ENCODE results near the gene DBNDD1.
"Not testable (repeated sequence)": the region's sequence is repeated elsewhere in the genome, so short reads cannot be mapped to it uniquely, and the experiment has no call there.

The DBNDD1 gene, protein sequence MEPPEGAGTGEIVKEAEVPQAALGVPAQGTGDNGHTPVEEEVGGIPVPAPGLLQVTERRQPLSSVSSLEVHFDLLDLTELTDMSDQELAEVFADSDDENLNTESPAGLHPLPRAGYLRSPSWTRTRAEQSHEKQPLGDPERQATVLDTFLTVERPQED
- 0.10 to 1.6 (median 0.30) reads per million in 9 experiments for total RNA-seq

DNA sequence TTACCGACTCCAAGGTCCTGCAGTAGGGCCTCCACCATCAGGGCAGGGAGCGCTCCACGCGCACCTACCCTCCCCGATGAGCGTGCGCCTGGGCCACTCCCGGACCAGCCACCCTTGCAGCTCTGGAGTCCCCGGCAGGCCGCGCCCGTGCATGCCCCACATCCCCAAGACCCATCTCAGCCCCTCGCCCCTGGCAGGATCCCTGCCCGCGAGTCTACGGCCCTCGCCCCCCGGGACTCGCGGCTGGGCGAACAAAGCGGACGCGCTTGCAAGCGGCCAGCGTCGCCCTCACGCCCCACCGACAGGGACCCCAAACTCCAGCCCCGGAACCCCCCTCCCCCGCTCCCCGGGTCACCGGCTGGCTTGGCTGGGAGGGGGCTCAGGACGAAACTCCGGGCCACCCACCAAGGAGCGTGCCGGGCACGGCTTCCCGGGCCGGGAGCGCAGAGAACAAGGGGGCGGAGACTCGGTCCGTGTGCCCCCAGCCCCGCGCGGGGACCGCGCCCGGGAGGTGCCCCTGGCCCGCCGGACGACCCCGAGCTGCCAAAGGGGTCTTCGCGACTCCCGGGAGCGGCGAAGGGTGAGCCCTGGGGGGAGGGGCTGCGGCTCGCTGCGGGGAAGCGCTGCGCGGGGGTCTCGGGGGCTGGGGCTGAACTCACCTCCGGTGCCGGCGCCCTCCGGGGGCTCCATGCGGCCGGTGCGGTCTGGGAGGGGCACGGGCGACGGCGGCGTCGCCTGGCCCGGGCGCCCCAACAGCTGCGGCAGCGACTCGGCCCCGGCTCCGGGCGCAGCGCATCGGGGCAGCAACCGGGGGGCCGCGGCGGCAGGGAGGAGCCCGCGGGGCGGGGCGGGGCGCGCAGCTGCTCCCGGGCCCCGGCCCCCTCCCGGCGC lies at the start of gene DBNDD1:
DBNDD1 (minus strand) TSS at position 805 of the 891 bp plus-strand sequence; CDS start at position 690, 115 bp downstream.
- ATAC-seq (replicated peaks) = no peak
- DNase-seq = no peak
- Mint-ChIP-seq H3K27ac (no peak within 1 kb of the TSS), H3K9me3 (no peaks in the 10 kb centered on the region), H3K36me3 (ENCODE audit: insufficient read depth) (no peaks in the 10 kb centered on the region), H3K27me3 (peaks cover 7 to 34% of the 10 kb centered on the region in 2 donors), H3K4me3 (peak within 1 kb of the TSS; percentile 78 to 80), H3K4me1 (ENCODE audit: low read depth in 2 of 2) (peaks cover 11 to 13% of the 10 kb centered on the region in 2 donors)

DNA sequence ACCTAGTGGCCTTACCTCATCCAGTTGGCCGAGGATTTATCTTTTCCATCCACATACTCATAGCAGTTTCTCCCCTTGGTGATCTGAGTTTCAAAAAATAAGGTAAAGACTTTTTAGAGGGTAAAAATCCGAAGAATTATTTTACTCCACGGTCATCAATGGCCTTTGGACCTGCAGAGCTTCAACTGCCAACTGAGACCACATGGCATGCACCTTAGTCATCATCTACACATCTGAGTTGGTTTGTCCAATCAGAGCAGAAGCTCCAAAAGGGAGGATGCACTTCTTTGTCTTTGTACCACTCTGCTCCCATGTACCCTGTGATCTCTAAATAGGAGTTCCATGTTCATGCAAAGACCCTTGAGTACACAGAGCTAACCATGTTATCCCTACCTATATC lies 42.2 kb upstream of the DBNDD1 start:
- Mint-ChIP-seq H3K27ac (no peak overlapping the region), H3K4me1 (ENCODE audit: low read depth in 2 of 2) (peaks cover 3 to 9% of the 10 kb centered on the region in 2 donors), H3K36me3 (ENCODE audit: insufficient read depth) (no peaks in the 10 kb centered on the region), H3K9me3 (no peaks in the 10 kb centered on the region), H3K27me3 (peaks cover 13 to 26% of the 10 kb centered on the region in 2 donors), H3K4me3 (no peak overlapping the region)
- DNase-seq (no peak), ATAC-seq (replicated peaks) (no peak)

DNA sequence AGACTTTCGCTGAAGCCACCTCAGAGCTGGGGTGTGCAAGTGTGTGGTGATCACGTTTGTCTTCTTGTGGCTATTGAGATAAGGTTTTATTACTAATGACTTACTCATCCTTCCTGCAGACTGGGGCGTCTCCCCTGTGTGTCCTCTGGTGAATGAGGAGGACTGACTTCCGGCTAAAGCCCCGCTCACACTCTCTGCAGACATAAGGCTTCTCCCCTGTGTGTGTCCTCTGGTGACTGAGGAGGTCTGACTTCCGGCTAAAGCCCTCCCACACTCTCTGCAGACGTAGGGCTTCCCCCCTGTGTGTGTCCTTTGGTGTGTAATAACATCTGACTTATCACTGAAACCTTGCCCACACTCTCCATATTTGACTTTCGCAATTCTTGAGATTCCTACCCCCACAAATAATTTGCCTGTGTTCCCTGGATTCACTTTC lies 38.5 kb upstream of the DBNDD1 start:
- Mint-ChIP-seq H3K9me3 (peaks cover 11 to 17% of the 10 kb centered on the region in 2 donors), H3K4me3 (no peak overlapping the region), H3K4me1 (ENCODE audit: low read depth in 2 of 2) (peaks cover 3 to 9% of the 10 kb centered on the region in 2 donors), H3K27me3 (peaks cover 0 to 6% of the 10 kb centered on the region in 2 donors), H3K27ac (peak overlapping the region in 1 of 2 donors; percentile 8), H3K36me3 (ENCODE audit: insufficient read depth) (no peaks in the 10 kb centered on the region)
- DNase-seq (peak in 2 of 3 experiments; percentile 14 to 17), ATAC-seq (replicated peaks) (peak; percentile 92)

DNA sequence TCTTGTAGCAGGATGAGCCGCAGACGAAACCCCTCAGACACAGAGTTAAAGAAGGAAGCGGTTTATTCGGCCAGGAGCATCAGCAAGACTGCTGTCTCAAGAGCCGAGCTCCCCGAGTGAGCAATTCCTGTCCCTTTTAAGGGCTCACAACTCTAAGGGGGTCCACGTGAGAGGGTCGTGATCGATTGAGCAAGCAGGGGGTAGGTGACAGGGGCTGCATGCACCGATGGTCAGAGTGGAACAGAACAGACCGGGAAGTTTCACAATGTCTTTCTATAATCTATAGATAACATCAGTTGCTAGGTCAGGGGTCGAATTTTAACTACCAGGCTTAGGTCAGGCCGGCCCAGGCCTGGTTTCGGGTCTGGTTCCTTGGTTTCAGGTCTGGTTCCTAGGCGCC lies 37.3 kb upstream of the DBNDD1 start:
- ATAC-seq (replicated peaks) = not testable (repeated sequence)

DNA sequence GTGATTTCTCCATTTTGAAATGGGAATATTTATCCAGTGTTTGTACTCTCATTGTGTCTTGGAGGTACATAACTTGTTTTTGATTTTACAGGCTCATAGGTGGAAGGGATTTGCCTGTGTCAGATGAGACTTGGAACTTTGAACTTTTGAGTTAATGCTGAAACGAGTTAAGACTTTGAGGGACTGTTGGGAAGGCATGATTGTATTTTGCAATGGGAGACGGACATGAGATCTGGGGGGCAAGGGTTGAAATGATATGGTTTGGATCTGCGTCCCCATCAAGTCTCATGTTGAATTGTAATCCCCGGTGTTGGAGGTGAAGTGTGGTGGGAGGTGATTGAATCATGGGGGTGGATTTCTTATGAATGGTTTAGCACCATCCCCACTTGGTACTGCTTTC lies 36.1 kb upstream of the DBNDD1 start:
- ATAC-seq (replicated peaks) (no peak), DNase-seq (no peak)
- Mint-ChIP-seq H3K27me3 (peaks cover 0 to 6% of the 10 kb centered on the region in 2 donors), H3K4me1 (ENCODE audit: low read depth in 2 of 2) (peaks cover 3 to 9% of the 10 kb centered on the region in 2 donors), H3K9me3 (peaks cover 11 to 17% of the 10 kb centered on the region in 2 donors), H3K27ac (no peak overlapping the region), H3K36me3 (ENCODE audit: insufficient read depth) (no peaks in the 10 kb centered on the region), H3K4me3 (no peak overlapping the region)

More for the DNA sequence above, 37.3 kb upstream of the DBNDD1 start:
- not testable (repeated sequence) for H3K36me3 Mint-ChIP-seq (ENCODE audit: insufficient read depth); DNase-seq; H3K4me3 Mint-ChIP-seq; H3K27me3 Mint-ChIP-seq; H3K4me1 Mint-ChIP-seq (ENCODE audit: low read depth in 2 of 2); H3K27ac Mint-ChIP-seq
- peaks cover 11 to 17% of the 10 kb centered on the region in 2 donors for H3K9me3 Mint-ChIP-seq

DNA sequence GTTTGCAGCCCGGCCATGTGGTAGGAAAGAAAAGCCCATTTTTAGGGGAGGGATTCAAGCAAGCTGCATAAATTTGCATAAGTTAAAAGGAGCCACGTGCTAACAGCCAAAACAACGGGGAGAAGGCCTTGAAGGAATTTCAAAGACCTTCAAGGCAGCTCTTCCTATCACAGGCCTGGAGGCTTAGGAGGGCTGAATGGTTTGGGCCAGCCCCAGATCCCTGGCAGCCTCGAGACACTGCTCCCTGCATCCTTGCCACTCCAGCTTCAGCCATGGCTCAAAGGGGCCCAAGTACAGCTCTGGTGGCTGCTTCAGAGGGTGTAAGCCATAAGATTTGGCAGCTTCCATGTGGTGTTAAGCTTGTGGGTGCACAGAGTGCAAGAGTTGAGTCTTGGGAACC lies 35.3 kb upstream of the DBNDD1 start:
- Mint-ChIP-seq H3K27ac (no peak overlapping the region), H3K4me1 (ENCODE audit: low read depth in 2 of 2) (peaks cover 3 to 9% of the 10 kb centered on the region in 2 donors), H3K36me3 (ENCODE audit: insufficient read depth) (no peaks in the 10 kb centered on the region), H3K27me3 (peaks cover 0 to 6% of the 10 kb centered on the region in 2 donors), H3K4me3 (no peak overlapping the region), H3K9me3 (peaks cover 11 to 17% of the 10 kb centered on the region in 2 donors)
- no peak for DNase-seq
- no peak for ATAC-seq (replicated peaks)

DNA sequence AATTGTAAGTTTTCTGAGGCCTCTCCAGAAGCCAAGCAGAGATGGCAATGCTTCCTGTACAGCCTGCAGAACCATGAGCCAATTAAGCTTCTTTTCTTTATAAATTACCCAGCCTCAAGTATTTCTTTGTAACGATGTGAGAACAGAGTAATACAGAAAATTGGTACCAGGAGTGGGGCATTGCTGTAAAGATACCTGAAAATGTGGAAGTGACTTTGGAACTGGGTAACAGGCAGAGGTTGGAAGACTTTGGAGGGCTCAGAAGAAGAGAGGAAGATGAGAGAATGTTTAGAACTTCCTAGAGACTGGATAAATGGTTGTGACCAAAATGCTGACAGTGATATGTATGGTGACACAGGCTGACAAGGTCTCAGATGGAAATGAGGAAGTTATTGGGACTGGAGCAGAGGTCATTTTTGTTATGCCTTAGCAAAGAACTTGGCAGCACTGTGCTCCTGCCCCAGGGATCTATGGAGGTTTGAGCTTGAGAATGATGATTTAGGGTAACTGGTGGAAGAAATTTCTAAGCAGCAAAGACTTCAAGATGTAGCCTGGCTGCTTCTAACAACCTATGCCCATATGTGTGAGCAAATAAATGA lies 34.7 kb upstream of the DBNDD1 start:
- H3K4me3 Mint-ChIP-seq = no peak overlapping the region
- H3K36me3 Mint-ChIP-seq (ENCODE audit: insufficient read depth) = no peaks in the 10 kb centered on the region
- ATAC-seq (replicated peaks) (no peak), DNase-seq (no peak)
- peaks cover 0 to 6% of the 10 kb centered on the region in 2 donors for H3K27me3 Mint-ChIP-seq
- peaks cover 3 to 9% of the 10 kb centered on the region in 2 donors for H3K4me1 Mint-ChIP-seq (ENCODE audit: low read depth in 2 of 2)
- peaks cover 11 to 17% of the 10 kb centered on the region in 2 donors for H3K9me3 Mint-ChIP-seq
- H3K27ac Mint-ChIP-seq = no peak overlapping the region

DNA sequence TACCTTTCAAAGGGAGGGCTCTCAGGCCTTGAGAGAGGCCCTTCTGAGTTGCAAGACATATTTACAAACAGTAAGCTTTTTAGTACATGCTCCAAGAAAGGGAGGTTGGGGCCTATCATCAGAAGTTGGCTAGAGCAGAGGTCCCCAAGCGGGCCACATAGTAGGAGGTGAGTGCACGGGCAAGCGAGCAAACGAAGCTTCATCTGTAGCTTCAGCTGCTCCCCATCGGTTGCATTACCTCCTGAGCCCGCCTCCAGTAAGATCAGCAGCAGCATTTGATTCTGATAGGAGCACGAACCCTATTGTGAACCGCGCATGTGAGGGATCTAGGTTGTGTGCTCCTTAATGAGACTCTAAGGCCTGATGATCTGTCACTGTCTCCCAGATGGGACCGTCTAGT lies 31.7 kb upstream of the DBNDD1 start:
- Mint-ChIP-seq H3K27ac (no peak overlapping the region), H3K27me3 (peaks cover 9 to 11% of the 10 kb centered on the region in 2 donors), H3K4me1 (ENCODE audit: low read depth in 2 of 2) (peaks cover 3 to 7% of the 10 kb centered on the region in 2 donors), H3K4me3 (no peak overlapping the region), H3K36me3 (ENCODE audit: insufficient read depth) (peaks cover 11% of the 10 kb centered on the region), H3K9me3 (peaks cover 11 to 17% of the 10 kb centered on the region in 2 donors)
- no peak for ATAC-seq (replicated peaks)
- no peak for DNase-seq

DNA sequence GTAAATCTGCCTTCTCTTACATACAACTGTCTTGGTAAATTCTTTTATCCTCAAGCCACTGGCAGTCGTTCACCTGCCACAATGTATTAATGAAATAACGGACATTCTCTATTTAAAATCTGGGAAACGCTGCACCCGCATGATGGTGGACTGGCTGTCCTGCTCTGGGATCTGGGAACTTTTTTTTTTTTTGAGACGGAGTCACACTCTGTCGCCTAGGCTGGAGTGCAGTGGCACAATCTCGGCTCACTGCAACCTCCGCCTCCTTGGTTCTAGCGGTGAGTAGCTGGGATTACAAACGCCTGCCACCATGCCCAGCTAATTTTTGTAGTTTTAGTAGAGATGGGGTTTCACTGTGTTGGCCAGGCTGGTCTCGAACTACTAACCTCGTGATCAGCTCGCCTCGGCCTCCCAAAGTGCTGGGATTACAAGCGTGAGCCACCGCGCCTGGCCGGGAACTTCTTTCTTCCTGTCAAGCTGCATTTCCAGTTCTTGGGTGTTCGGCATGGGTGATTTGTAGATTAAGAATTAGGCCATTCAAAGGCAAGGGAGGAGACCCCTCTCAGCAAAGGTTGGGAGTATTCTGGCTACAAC lies 29.6 kb upstream of the DBNDD1 start:
- Mint-ChIP-seq H3K4me3 (peak overlapping the region in 1 of 2 donors; percentile 54), H3K36me3 (ENCODE audit: insufficient read depth) (peaks cover 11% of the 10 kb centered on the region), H3K27ac (no peak overlapping the region), H3K9me3 (peaks cover 7 to 11% of the 10 kb centered on the region in 2 donors), H3K4me1 (ENCODE audit: low read depth in 2 of 2) (peaks cover 3 to 7% of the 10 kb centered on the region in 2 donors), H3K27me3 (peaks cover 5 to 26% of the 10 kb centered on the region in 2 donors)
- DNase-seq (no peak), ATAC-seq (replicated peaks) (no peak)

DNA sequence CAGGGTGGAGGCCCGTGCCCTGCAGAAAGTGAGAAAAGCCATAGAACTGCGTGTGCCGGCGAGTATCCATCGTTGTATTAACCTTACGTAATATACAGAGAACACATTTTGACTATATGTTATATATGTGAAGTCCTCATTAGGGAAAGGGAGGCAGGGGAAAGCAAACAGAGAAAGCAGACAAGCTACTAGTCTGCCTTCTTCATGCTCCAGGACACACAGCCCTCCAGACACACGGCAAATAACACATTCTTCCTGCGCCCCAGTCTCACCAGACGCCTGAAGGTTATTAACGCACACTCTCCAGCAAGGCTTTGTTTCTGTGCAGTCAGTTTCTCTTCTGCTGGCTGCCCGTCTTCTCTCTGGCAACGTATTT lies 29.1 kb upstream of the DBNDD1 start:
- Mint-ChIP-seq H3K4me3 (peak overlapping the region; percentile 46 to 54), H3K27ac (peak overlapping the region; percentile 28 to 80)

DNA sequence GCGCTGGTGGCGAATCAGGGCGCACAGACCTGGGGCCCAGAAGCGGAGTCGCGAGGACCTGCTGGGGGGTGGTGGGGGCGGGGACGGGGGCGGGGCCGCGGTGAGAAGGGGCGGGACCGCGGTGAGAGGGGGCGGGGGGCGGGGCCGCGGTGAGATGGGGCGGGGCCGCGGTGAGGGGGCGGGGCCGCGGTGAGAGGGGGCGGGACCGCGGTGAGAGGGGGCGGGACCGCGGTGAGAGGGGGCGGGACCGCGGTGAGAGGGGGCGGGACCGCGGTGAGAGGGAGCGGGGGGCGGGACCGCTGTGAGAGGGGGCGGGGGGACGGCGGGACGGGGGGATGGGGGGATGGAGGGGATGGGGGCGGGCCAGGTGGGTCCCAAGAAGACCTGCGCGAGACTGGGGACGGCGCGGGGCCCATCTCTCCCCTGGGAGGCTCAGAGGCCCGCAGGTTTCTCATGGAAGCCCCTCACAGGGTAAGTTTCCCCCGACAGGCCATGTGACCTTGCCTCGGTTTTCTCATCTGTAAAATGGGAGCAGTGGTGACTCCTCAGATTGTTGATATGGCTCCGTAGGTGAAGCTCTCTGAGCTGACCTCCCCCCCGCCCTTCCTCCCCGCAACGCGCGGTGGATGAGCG lies 28.6 kb upstream of the DBNDD1 start:
- ATAC-seq (replicated peaks) (peak; percentile 41), DNase-seq (no peak)
- Mint-ChIP-seq H3K27me3 (peaks cover 5 to 26% of the 10 kb centered on the region in 2 donors), H3K36me3 (ENCODE audit: insufficient read depth) (peaks cover 11% of the 10 kb centered on the region), H3K4me1 (ENCODE audit: low read depth in 2 of 2) (peaks cover 3 to 7% of the 10 kb centered on the region in 2 donors), H3K4me3 (peak overlapping the region; percentile 46 to 54), H3K27ac (peak overlapping the region; percentile 28 to 80), H3K9me3 (peaks cover 0 to under 1% of the 10 kb centered on the region in 2 donors)

More for the DNA sequence above, 29.1 kb upstream of the DBNDD1 start:
- H3K9me3 Mint-ChIP-seq = peaks cover 5 to 6% of the 10 kb centered on the region in 2 donors
- peaks cover 5 to 26% of the 10 kb centered on the region in 2 donors for H3K27me3 Mint-ChIP-seq
- H3K4me1 Mint-ChIP-seq (ENCODE audit: low read depth in 2 of 2) = peaks cover 3 to 7% of the 10 kb centered on the region in 2 donors
- peaks cover 11% of the 10 kb centered on the region for H3K36me3 Mint-ChIP-seq (ENCODE audit: insufficient read depth)
- DNase-seq (no peak), ATAC-seq (replicated peaks) (peak; percentile 26)

DNA sequence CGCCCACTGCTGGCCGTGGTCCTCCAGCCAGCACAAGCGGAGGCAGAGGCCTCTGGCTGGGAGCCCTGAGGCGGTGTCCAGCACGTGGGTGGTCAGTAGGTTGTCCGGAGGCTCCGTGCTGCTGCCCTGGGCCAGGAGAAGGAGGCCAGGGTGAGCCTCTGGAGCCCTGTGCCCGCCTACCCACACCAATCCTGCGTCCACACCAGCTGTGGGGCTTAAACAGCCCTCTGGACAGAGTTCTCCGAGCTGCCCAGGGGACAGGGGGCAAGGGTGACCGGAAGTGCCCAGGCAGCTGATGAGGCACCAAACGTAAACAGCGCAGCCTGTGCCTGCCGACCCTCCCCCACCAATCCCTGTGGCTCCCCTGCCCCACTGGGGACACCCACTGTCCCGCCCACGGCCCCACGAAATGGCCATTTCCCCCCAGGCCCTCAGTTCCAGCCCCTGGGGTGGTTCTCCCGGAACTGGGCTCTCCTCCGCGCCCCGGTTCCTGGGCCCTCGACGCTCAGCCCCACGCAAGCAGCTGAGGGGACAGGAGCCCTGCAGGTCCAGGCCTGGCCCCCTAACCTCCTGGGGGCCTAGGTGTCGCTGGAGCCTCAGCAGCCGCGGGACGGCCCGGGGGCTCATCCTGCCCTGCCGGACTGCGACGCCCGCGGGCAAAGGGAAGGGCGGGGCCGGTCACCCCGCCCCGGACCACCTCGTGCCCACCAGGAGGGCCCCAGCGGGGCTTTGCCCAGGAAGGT lies 27.9 kb upstream of the DBNDD1 start:
- peak overlapping the region in 1 of 2 donors; percentile 86 for H3K27ac Mint-ChIP-seq
- peaks cover 3 to 7% of the 10 kb centered on the region in 2 donors for H3K4me1 Mint-ChIP-seq (ENCODE audit: low read depth in 2 of 2)
- H3K36me3 Mint-ChIP-seq (ENCODE audit: insufficient read depth) = peaks cover 11% of the 10 kb centered on the region
- ATAC-seq (replicated peaks) (peak; percentile 31), DNase-seq (no peak)
- H3K4me3 Mint-ChIP-seq = peak overlapping the region; percentile 50 to 59
- peaks cover 5 to 31% of the 10 kb centered on the region in 2 donors for H3K27me3 Mint-ChIP-seq
- no peaks in the 10 kb centered on the region for H3K9me3 Mint-ChIP-seq
